22Rv1 (cell line): ENCODE measurements around the gene RNF214.

ENCODE experiments used
- CTCF ChIP-seq: fragments of 450-650 bp; IDR thresholded peaks from 2 replicates; pipeline ENCODE4 v1.5.1; 2017; ENCODE audit warnings: mild to moderate bottlenecking
- ZFX ChIP-seq: fragments of 450-650 bp; IDR thresholded peaks from 2 replicates; pipeline ENCODE4 v1.6.1; 2017; ENCODE audit warnings: antibody characterized with exemption, borderline replicate concordance

- no peak for TF ChIP-seq CTCF
- no peak for TF ChIP-seq ZFX
These were observed 50.5 kb downstream of the RNF214 start for GRCh38 chr11:117282956-117283355.
